HepG2 (cell line): ENCODE measurements around the gene PCIF1.

Source experiments
- CTCF ChIP-seq: sonication (generic); formaldehyde crosslinking; IDR thresholded peaks from 2 replicates; pipeline ENCODE4 v1.5.0; 2020; ENCODE audit warnings: mild to moderate bottlenecking, missing genetic modification reagents, moderate library complexity
- EZH2 ChIP-seq: conservative IDR thresholded peaks from 2 replicates; pipeline ENCODE4 v1.6.1; 2012; ENCODE audit warnings: mild to moderate bottlenecking, low read depth, low read length, moderate library complexity
- HMG20A ChIP-seq: IDR thresholded peaks from 2 replicates; pipeline ENCODE4 v1.6.1; 2016; ENCODE audit warnings: borderline replicate concordance
- HOXA5 ChIP-seq: sonication (generic); formaldehyde crosslinking; IDR thresholded peaks from 2 replicates; pipeline ENCODE4 v1.4.0; 2020; ENCODE audit warnings: missing genetic modification reagents
- ZNF12 ChIP-seq: sonication (generic); formaldehyde crosslinking; IDR thresholded peaks from 2 replicates; pipeline ENCODE4 v1.5.0; 2020; ENCODE audit warnings: missing genetic modification reagents

GRCh38 chr20:45894797-45895196 is 39.7 kb upstream of the PCIF1 start:
- TF ChIP-seq HMG20A (CRISPR knock-in tag) (no peak), HOXA5 (CRISPR knock-in tag) (no peak), EZH2 (no peak), ZNF12 (CRISPR knock-in tag) (no peak), CTCF (CRISPR knock-in tag) (no peak)
